ENCODE measurements around the gene RTP4.
A peak's percentile ranks its signal among the peaks of the same experiment; 100 is the strongest.

RTP4 gene, protein sequence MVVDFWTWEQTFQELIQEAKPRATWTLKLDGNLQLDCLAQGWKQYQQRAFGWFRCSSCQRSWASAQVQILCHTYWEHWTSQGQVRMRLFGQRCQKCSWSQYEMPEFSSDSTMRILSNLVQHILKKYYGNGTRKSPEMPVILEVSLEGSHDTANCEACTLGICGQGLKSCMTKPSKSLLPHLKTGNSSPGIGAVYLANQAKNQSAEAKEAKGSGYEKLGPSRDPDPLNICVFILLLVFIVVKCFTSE

DNA sequence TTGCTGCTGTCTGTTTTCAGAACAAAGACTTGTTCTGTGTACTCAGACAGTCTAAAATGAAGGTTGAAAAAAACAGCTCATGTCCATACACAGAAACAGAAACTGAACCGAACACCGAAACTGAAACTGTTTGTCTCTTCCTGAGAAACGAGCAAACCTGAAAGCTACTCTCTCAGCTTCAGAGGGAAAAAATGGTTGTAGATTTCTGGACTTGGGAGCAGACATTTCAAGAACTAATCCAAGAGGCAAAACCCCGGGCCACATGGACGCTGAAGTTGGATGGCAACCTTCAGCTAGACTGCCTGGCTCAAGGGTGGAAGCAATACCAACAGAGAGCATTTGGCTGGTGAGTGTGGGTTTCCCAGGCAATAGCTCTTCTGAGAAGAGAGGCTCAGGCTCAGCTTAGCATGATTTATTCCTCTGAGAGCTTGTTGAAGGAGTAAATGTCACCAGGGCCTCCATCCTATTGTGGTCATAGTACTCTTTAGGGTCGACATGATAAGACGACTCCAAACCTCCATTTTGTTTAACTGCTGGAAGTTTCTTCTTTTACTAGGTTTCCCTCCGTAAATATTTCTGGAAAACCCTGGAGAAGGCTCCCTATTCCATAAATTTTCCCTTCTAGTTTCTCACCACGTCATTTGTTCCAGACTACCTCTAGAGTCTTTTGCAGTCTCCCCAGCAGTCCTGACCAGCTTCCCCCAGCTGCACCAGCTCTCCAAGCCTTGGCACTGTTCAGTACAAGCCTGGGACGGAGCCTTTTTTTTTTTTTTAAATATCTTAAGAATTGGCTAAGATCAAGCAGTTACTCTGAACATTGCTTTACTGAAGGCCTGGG, at the start of gene RTP4:
TSS of gene RTP4 (plus strand) at position 135 of the 838 bp plus-strand sequence. CDS start at position 192, 57 bp downstream.
- peak; percentile 47 to 71 for DNase-seq

DNA sequence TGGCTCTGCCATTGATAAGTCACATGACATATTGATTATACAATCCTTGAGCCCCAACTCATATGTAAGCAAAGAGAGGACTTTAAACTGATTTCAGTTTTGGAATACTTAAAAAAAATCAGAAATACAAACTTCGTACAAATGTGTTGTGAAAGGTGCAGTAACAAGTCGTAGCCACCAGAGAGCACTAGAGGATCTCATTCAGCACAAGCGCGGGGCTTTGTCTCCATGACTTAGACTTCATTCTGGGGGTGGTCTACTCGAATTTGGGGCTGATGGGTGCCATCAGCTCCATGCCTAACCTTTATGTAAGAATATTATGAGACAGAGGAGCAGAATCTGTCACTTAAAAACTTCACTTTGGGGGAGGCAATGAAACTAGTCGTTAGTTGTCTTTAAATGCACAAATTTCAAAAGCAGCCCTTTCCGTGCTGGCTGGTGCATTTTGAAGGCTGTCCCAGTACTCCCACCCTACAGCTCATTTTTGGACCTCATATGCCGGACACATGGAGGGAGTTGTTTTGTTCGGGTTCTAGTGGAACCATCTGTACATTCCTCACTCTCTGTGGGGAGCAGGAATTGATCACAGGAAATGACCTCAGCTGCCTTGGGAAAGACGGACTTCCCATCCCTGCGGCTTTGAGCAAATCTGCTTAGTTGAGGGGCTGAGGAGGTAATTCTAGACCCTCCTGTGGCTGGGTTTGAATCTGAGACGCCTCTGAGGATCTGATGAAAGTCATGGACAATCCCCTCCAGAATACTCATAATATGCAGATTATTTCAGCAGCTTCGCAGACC, 49.2 kb upstream of the RTP4 start:
- DNase-seq: peak; percentile 26 to 30

DNA sequence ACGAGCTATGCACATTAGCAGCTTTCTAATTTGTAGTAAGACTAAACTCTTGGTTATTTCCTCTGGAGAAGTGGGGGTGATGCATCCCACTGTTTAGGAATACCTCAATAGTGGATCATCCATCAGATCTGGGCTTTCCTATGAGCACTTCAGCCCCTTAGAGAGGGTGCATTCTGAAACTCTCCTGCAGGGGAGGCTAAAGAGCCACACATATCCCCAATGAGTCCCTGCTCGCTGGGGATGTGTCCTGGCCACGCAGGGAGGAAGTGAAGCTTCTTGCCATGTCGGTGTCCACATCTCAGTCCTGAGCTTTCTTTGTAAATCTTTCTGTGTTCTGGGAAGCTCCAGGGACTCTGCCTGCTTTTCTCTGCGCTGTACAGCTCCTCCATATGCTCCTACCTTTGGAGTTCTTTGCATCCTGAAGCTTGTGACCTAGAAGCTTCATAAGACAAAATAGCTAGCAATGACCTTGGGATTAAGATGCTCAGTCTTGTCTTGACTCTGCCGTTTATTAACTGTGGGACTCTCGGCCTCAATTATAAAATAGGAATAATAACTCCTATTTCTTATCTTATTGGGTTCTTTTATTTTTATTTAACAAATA, 48.4 kb upstream of the RTP4 start:
- DNase-seq: peak; percentile 32 to 52

DNA sequence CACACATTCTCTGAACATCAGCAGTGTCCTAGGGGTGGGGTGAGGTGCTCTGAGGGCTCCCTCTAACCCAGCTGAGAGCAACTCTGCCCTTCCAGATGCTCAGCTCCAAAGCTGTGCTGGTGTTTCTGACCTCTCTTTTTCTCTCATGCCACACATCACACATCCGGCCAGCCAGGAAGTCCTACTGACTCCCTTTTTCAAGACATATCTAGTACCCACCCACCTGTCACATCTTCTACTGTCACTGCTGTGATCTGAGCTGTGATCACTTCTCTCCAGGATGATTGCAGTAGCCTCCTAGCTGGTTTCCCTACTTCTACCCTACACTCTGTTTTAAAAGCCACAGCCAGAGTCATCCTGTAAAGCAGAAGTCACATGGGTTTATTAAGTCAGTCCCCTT, 46.4 kb upstream of the RTP4 start:
- DNase-seq: no peak

DNA sequence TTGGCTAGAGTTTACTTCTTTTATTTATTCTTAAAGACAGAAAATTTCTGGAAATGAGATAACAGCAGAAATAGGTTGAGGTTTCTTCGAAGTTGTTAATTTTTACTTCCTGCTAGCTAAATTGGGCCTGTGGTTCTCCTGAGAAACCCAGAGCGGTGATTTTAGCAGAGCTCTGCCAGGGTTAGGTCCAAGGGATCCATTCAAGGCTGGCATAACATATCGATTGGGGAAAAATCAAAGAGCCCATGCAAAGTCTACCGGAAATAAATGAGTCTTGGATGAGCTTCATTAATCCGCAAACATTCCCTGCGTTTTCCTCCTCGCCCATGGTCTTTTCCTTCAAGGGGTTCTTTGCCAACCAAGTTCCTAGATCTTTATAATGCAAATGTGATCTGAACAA, 45.9 kb upstream of the RTP4 start:
- no peak for DNase-seq

DNA sequence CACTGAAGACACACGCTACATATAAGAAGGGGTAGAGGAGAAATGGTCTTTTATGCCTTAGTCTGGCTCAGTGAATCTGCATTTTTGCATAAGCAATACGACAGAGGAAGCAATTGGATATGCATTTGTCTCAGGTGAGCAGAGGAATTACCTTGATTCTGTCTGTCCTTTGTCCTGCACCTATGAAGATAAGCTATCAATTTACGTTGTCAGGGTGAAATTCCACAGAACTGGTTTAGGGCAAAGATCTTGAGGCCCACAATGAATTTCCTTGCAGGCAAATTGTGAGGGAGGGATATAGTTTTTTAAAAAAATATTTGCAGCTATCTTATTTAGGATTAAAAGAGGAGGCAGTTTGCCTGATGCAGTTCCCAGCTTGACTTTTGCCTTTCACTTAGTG, 45.1 kb upstream of the RTP4 start:
- no peak for DNase-seq

DNA sequence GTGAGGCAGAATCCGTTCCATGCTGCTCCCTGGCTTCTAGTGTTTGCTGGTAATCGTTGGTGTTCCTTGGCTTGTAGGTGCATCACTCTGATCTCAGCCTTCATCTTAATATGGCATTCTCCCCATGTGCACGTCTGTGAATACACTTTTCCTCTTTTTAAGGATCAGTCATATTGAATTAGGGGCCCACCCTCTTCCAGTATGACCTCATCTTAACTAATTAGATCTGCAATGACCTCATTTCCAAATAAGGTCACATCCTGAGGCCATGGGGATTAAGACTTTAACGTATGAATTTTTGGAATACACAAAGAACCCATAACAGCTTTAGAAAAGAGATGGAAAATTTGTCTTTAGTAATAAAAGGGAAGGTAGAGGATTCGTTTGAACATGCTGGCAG, 42.6 kb upstream of the RTP4 start:
- DNase-seq: no peak

DNA sequence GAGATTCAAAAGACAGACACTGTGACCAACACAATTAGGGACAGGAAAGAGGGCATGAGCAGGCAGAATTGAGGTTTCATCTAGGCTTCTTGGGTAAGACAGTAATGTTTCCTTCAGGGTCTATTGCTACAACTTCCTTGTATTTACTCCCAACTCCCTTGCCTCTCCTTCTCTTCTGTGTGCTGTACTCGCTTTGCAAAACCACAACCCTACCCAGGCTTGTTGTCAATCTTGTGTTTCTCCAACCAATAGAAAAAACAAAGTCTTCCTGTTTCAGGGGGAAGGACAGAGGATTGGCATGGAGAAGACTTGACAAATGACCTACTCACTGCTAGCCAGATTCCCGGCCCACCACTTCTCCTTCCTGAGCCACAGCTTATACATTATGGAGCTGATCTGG, 40.3 kb upstream of the RTP4 start:
- DNase-seq: no peak

DNA sequence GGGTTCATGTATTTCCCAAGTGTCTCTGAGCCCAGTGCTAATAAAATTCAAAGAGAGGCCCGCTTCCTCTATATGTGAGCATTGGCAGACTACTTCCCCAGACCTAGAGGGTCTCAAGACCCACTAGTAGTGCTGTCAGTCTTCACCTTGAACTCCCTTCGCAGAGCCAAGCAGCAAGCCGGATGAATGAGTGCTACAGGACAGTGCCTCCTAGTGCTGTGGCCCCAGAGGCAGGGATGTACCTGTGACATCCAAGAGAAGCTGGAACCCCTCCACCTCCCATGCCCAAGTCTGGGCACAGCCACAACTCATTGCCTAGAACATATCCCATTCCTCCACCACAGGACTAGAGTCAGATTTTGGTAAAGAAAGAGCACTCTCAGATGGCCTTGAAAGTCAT, 39.5 kb upstream of the RTP4 start:
- DNase-seq: no peak

DNA sequence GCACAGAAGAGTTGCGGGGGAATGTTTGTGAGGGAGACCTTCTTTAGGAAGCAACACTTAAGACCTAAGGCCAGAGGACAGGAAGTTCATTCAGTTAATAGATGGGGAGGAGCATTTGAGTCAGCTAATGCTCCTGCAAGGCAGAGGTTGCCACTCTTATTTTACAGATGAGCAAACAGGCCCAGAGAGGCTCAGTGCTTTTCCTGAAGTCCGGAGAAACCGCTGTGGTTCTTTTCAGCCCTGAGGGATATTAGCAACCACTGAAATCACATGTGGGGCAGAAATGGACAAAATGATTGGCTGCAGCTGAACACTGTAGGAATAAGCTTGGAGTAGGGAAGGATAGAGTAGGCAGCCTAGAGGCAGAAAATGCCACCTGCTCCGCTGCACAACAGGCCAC, 33.3 kb upstream of the RTP4 start:
- no peak for DNase-seq

DNA sequence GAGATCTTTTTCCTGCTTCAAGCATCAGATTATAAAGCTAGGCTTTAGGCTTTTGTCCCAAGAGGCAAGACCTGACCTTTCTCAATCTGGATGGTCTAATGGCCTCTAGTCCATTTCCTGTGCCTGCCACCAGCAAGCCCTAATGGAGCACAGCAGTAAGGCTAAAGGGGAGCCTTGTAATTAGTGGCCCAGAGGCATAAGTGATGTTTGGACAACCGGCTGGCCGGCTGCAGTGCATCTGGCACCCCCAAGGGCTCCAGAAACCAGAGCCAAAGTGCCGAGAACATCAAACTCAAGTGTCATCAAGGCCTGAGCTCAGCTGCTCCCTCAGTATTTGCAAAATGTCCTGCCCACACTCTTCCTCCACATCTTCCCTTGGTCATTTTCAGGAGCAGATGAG, 31.9 kb upstream of the RTP4 start:
- DNase-seq: no peak

DNA sequence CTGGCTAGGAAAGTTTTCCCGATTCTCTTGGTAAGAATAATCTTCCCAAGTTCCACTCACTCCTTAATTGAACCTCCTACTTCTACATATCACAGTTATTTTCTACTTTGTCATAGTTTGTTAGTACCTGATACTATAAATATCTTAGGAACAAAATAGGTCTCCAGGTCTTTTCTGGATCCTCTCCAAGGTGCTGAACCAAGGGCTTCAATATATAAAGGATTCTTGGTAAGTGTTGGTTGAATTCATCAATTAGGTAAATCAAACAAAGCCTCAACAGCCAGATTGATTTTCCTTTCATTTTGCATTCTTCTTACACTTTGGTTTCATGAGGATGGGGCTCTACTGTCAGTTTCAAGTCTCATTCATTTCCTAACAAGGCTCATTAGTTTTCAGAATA, 27.6 kb upstream of the RTP4 start:
- no peak for DNase-seq

DNA sequence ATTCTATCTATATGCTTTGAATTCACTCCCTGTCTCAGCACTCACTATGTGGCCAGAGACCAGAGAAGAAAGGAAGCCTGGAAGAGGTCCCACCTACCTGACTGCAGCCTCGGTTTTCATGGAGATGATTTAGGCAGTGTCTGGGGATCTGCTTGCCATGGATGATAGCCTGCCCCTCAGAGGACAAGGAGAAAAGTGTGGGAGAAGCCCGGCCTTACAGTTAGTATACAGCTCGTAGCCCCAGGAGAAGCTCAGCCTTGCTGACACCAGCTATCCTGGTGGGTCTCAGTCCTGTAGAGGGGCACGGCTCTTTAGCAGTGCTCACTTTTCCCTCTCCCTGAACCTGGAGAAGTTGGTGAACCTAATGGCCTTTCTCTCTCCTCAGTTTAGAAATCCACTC, 25.9 kb upstream of the RTP4 start:
- no peak for DNase-seq

DNA sequence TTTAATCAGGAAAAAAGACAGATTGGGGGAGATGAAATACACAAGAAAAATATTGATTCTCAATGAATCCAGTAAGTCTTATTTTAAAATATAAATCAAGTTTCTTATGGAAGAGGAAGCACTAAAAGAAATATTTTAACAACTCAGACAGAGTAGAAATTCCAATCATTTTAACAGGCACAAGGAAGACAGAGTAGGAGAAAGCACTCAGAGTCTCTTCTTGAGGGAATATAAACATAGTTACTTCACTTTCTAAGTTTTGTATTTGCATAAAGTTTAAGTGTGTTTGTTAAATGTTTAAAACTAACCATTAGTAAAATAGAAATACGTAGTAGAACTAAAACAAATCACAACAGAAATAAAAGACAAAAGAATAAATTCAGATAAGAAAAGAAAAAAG, 24.5 kb upstream of the RTP4 start:
- DNase-seq: no peak

DNA sequence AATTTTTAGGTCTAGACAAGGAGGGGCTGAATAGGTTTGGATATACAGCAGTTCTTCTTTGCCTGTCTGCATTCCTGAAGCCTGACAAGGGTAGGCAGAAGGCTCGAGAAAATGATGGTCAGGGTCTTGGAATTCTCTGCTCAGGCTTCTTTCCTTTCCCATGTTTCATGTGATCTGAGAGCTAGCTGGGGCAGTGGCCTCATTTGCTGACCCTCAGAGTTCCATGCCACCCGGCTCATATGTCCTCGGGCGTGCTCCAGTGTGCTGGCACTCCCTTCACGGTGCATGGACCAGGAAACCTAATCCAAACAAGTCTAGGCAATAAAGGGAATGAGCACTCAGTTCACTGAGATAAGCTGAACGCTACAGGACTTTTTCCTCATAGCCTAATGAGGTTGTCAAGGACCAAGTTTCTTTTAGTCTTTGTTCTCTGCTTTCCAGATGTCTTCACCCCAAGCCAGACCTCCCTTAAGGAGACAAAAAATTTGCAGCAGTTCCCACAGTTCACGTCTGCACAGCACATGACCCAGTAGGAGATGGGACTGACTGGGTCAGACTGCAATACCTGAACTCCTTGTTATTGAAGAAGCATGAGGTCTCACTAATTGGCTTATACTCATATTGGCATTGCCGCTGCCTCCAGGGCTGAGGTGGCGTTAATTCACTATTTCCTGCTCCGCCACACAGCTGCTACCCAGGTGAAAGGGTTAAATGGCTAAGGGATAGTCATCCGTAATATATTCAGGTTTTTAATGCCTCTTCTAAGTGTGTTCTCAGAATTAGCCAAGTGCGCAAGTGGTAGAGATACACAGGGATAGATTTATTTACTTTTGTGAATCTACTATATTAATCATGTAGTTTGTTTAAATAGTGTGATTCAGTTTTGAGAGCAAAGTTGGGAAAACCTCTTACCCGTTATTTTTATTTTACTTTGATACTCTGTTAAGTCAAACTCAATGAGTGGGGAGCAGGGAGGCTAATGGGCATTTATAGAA, 15.3 kb upstream of the RTP4 start:
- no peak for DNase-seq

DNA sequence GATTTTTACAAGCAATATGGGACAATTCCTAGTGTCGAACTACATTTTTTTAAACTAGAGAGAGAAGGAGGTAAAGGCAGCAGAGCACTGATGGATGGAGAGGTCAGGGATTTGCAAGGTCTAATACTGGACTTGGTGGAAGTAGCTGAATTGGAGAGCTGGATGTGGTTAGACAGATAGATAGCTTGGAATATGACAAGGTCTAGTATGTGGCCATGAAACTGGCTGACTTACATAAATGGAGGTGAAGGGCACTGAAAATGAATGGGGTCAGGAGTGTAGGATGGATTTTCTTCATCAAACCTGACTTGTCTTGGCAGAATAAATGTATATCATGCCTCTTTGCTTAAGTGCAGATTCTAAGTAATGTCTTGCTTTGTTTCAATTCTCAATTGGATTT, 10.1 kb upstream of the RTP4 start:
- no peak for DNase-seq

DNA sequence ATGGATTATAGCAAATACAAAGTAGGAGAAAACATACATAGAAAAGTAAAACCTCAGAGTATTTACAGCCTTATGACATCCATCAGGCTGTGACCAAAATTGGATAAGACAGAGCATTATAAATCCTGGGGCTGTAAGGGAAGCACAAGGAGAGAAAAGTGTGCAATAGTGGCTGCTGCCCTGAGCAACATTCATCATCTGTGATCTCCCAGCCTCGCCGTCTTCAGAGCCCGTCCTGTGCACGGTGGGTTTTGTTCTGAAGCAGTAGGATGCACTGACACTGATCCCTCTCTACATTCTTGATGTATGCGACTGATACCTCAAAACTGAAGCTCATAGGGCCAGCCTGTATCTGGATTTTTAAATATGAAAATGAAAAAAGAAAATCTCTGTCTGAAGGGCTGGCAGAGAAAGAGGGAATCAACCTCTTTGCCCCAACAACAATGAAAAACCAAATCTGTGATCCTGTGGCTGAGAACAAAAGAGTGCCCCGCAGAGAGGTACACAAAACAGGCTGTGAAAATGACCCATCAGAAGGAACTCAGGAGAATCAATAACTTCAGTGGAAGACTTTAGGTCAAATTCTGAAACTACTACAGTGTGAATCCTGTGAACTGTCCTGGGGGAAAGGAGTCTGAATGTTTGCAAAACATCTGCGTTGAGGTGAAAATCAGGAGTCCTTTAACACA, 8.2 kb upstream of the RTP4 start:
- no peak for DNase-seq

DNA sequence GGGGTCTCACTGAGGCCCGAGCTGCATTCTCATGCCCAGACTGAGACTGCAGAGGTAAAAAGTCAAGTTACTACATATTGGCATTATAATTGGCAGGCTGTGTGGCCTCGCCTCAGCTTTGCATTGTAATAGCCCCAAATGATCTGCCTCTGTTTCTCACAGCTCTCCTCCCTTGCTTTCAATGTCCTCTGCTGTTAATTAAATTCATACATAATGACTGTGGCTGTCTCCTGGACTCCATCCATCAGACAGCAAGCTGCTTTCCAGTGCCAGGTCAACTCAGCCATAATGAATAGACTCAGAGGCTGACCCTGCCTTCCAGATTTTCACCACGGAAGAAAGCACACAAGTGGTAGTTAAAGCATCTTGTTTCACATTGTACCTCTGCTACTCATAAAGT, 7.6 kb upstream of the RTP4 start:
- no peak for DNase-seq

DNA sequence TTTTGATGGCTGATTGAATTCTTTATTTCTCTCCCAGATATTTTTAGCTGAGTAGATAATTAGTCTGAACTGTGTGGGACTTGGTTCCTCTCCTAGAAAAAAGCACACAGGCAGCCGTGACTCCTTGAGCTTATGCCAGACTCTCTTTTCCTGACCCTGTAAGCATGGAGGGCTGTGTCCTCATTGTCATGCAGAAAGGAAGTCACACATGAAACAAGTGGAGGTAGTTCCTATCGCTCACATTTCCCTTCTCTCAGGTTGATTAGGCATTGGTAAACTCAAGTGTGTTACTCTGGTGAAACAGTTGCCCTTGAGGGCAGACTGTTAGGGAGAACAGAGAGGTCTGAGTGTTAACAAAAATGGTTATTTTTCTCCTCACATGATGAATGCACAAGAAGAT, 6.3 kb upstream of the RTP4 start:
- no peak for DNase-seq

DNA sequence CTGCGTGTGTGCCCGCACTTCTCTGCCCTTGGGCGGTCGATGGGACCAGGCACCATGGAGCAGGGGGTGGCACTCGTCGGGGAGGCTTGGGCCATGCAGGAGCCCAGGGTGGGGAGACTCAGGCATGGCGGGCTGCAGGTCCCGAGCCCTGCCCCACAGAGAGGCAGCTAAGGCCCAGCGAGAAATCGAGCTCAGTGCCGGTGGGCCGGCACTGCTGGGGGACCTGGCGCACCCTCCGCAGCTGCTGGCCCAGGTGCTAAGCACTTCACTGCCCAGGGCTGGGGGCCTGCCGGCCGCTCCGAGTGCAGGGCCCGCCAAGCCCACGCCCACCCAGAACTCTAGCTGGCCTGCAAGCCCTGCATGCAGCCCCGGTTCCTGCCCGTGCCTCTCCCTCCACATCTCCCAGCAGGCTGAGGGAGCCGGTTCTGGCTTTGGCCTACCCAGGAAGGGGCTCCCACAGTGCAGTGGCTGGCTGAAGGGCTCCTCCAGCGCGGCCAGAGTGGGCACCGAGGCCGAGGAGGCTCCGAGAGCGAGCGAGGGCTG, 553 bp upstream of the RTP4 start:
- DNase-seq: peak in 1 of 2 donors; percentile 27

DNA sequence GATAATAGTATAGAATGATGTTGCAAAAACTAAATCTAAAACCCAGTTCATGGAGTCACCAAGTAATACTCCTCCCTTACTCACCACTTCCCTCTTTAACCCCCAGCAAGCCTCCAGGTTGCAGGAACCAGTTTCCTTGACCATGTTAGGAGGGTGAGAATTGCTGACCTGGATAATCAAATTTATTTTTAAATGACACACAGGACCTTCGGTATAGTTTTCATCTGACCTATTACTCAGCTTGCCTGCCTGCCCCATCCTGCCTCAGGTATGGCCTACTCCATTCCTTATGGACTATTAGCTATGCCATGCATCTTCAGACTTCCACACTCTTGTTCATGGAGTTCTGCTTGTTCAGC, 883 bp downstream of the RTP4 start:
- no peak for DNase-seq

Measured in hippocampal formation (tissue), 2 donors.